Stimulated activated CD8-positive, alpha-beta memory T cell treated with anti-CD3 and anti-CD28 coated beads, Interleukin-15, amount 100 ng/mL, for 48 hours (primary cell): Measurements from ENCODE around the gene PTPRU.
A peak's percentile ranks its signal among the peaks of the same experiment; 100 is the strongest.

Experiments
- DNase-seq, 2 donors: peaks; one replicate each; pipeline ENCODE4 v3.0.0-alpha.2; 2020; ENCODE audit warnings: low read depth in 2 of 2

PTPRU gene

DNA sequence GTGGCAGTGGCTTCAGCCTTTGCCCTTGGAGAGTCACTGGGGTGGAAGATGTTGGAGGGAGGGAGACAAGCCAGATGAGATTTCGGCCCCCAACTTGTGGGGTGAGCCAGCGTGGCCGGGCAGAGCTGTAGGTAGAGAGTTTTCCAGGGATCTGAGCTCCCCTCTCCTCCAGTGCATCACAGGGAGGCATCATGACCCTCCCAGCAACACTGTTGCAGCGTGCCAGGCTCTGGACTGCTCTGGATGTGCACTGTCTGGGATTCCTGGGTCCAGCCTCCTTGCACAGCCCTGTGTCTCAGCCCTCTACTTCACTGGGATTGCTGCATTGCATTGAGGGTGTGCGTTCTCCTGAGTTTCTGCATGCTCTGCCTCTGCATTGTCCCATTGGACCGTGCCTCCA lies 8.9 kb downstream of the PTPRU start:
- no peak for DNase-seq

DNA sequence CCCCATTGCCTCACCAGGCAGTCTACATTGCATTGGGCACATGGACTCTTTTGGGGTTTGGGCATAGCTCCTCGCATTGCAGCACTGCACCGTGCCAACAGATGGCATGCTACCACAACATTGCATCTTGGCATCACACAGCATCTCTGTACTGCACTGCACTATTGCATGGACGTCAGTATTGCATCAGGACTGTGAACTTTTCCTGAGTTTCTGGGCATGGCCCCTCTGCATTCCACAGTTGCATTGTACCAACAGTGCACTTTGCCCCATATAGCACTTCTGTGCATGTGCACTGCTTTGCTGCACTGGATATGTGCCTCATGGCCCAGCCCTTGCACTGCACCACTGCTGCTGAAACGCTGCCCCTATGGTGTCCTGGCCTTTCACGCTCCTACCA lies 9.6 kb downstream of the PTPRU start:
- no peak for DNase-seq

DNA sequence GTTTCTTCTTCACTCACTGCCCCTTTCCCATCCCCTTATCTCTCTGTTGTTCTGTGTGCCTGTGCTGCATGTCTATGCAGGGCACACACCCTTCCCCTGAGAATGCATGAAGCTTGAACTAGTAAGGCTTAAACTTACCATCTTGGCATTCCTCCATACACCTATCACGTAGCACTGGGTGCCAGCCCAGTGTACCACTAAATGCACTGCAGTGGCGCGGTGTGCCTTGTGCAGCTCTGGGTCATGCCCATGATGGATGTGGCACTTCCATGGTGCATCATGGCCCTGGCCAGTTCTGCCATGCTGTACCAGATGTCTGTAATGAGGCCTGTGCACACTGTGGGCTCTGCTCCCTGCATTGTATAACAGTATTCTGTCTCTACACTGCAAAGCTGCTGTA lies 10.7 kb downstream of the PTPRU start:
- no peak for DNase-seq

GRCh38 chr1:29247571-29248273 lies 11.4 kb downstream of the PTPRU start:
- no peak for DNase-seq

DNA sequence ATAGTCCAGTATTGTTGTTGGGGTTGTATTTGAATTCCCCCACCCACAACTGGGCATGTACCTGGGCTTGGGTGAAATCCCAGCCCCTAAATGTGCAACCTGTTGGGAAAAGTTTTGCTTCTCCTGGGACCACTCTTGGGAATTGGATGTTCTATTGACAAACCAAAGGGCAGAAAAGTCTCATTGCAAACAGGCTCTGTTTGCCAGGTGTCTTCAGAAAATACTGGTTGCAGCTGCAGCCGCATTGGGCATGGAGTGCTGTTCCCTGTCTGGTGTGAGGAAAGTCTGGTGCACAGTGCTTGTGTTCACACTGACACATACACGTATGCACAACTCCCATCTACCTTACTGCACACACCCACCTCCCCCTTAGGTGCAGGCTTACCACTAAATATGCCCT lies 12.1 kb downstream of the PTPRU start:
- DNase-seq, result no peak

DNA sequence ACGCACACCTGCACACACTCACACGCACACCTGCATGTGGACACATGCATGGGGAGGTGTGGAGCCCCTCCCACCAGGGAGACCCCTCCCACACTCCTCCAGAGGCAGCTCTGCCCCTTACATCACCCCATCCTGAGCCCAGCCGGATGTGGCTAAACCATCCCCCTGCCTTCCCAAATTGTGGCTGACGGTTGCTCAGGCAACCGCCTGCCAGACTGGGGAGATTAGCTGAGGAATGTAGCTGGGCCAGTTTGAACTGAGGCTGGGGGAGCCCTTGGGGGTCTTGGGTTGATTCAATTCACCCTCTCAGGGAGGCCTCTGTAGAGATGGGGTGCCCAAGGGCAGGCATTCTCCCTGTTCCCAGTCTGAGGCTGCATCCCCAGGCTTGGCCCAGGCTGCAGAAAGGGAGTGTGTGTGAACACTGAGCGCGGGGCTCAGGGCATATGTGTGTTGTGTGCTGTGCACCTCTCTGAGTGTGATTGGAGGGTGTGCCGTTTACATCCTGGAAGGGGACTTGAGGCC lies 12.9 kb downstream of the PTPRU start:
- DNase-seq, result no peak

DNA sequence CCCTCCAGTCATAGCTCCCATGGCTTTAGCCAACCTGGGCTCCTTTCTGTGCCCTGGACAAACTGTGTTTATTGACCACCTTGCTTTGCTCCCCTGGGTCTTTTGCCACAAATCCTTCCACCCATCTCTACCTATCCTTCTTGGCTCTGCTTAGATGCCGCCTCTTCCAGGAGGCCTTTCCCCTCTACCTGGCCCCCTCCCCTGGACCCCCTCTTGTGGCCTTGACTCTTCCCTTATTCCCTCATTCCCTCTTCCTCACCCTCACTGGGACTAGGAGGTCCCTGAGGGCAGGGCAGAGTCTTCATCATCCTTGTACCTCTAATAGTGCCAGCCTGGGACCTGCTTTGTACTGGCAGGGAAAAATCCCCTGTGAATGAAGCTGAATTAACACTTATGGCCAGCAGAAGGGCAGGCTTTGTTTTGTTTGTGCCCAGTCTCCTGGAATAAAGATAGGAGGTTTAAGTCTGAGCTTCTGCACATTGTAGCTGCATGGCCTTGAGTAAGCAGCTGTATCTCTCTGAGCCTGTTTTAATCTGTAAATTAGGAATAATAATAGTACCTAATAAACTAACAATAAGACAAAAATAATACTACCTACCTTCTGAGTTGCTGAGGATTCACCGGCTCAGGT lies 13.7 kb downstream of the PTPRU start:
- no peak for DNase-seq

- DNase-seq, result no peak
Measured at GRCh38 chr1:29251164-29252124, 15.1 kb downstream of the PTPRU start.

DNA sequence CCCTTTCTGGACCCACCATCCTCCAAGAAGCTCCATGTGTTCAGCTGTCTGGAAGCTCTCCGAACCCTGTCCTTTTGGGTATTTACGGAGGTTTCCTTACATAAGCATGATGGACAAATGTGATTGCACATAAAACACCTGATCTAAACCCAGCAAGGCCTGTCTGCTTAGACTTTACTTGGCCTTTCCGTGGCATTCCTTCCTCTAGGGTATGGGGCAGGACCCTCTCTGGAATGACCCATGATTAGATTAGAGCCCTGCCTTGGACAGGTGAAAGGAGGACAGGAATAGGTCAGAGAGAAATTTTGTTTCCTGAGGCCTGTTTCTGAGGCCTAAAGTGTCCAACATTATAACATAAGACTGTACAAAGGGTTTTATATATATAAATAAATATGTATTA lies 16.9 kb downstream of the PTPRU start:
- no peak for DNase-seq

GRCh38 chr1:29254346-29254745 lies 18.0 kb downstream of the PTPRU start:
- no peak for DNase-seq

GRCh38 chr1:29255134-29255666 lies 18.9 kb downstream of the PTPRU start:
- DNase-seq, result no peak

GRCh38 chr1:29256394-29256793 lies 20.1 kb downstream of the PTPRU start:
- no peak for DNase-seq

DNA sequence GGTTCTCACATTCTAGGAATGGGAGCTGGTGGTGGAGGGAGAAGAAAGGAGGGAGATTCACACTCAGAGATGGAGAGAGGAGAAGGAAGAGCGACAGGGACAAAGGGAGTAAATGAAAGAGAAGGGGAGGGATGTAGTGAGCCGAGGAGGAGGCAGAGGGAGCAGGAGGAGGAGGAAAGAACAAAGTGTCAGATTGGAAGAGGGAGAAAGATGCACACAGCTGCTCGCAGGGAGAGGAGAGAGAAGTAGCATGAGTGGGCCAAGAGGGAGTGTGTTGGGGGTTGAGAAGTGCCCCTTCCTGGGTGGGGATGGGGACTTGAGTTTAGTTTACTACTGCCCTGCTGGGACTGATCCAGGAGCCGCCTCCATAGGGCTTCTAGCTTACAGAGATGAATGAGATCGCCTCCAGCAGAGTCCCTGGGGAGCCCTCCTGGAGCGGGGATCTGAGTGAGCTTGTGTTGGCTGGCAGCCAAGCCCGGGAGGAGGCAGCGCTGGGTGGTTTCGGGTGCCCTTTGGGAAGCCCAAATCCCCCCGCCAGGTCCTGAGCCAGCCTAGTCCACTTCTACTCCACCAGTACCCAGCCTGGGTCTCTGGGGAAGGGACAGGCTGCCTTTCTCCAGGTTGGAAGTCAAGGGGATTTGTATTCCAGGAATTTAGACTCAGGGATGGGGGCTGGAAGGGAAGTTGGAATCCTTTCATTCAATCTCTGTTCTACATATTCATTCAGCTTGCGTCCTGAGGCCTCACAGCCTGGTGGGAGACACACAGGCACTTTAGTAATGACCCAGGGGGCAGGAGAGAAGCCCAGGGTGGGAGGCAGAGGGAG lies 20.9 kb downstream of the PTPRU start:
- DNase-seq, result no peak

GRCh38 chr1:29258189-29258975 lies 22.1 kb downstream of the PTPRU start:
- no peak for DNase-seq

DNA sequence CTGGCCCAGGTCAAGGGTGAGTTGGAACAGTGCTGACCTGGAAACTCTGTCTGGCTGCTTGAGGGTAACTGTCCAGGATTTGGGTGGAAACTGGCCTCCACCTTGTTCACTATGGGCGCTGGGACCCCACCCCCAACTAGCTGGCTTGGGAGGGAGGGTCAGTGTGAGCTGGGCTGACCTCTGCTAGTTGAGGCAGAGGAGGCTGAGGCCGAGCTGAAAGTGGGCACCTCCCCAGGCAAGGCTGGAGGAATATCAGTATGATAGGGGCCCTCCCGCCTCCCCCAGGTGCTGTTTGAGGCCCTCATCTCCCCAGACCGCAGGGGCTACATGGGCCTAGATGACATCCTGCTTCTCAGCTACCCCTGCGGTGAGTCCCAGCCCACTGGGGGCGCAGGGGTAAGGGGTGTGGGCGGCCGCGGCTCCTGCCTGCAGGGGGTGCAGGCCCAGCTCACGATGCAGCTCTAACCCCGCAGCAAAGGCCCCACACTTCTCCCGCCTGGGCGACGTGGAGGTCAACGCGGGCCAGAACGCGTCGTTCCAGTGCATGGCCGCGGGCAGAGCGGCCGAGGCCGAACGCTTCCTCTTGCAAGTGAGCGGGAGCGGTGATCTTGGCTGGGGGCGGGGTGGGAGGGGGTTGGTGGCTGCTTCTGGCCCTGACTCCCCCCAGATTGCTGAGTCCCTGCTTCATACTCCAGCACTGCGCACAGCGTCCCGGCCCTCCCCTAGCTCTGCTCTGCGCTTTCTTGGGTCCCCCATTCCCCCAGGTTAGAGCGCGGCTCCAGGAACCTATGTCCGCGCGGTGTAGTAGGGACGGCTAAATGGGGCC lies 22.9 kb downstream of the PTPRU start:
- no peak for DNase-seq

DNA sequence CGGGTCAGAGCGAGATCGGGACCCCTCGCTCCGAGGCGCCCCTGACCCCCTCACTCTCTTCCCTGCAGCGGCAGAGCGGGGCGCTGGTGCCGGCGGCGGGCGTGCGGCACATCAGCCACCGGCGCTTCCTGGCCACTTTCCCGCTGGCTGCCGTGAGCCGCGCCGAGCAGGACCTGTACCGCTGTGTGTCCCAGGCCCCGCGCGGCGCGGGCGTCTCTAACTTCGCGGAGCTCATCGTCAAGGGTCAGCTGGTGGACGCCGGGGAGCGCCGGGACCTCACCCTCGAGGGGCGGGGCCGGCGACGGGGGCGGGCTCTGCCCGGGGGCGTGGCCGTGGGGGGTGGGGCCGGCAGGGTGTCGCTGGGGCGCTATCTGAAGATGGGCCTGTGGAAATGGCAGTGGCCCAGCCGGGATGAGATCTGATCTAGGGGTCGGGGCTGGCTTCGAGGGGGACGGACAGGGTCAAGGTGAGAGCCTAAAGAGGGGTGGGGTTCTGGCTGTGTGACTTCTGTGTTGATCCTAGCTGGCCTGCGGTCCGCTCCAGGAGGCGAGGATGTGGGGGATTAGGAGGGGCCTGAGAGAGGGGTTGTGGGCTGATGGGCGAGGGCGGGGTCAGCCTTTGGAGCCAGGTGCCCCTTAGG lies 23.6 kb downstream of the PTPRU start:
- peak in 1 of 2 donors; percentile 26 for DNase-seq

GRCh38 chr1:29260531-29260930 lies 24.2 kb downstream of the PTPRU start:
- no peak for DNase-seq

DNA sequence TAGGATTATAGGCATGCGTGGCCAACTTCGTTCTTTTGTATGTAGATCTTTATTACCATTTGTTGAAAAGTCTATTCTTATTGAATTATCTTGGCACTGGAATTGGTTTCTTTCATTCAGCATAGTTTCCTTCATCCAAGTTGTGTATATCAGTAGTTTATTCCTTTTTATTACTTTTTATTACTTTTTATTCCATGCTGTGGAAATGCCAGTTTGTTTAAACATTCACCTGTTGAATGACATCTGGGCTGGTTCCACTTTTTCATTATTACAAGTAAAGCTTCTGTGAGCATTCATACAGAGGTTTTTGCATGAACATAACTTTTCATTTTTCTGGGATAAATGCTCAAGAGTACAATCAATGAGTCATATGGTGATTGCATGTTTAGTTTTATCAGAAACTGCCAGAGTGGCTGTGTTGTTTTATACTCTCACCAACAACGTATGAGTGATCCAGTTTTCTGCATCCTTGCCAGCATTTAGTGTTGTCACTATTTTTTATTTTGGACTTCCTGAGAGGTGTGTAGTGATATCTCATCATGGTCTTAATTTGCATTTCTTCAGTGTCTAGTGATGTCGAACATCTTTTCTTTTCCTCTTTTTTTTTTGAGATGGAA lies 28.6 kb downstream of the PTPRU start:
- no peak for DNase-seq

DNA sequence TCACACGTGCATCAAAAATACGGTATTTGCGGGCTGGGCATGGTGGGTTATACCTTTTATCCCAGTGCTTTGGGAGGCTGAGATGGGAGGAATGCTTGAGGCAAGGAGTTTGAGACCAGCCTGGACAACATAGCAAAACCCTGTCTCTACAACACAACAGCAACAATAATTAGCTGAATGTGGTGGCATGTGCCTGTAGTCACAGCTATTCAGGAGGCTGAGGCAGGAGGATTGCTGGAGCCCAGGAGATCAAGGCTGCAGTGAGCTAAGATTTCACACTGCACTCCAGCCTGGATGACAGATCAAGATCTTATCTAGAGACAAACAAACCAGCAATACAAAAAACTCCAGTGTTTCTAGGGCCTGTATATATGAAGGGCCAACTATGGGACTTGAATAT lies 30.6 kb downstream of the PTPRU start:
- DNase-seq, result no peak
